ENCODE results near the gene PDK3.

PDK3 gene

GRCh38 chrX:24464836-24465531 lies at the start of gene PDK3:
Gene PDK3, plus strand, starts transcription at chrX:24465286. Its CDS starts 170 bp downstream, at chrX:24465456.
- DNase-seq = peak; percentile 84

- no peak for DNase-seq
These were observed 49.2 kb upstream of the PDK3 start for GRCh38 chrX:24415921-24416320.

GRCh38 chrX:24423960-24424359 lies 41.1 kb upstream of the PDK3 start:
- no peak for DNase-seq

GRCh38 chrX:24424948-24425347 lies 40.1 kb upstream of the PDK3 start:
- no peak for DNase-seq

GRCh38 chrX:24425806-24426205 lies 39.3 kb upstream of the PDK3 start:
- DNase-seq = no peak

GRCh38 chrX:24426340-24426913 lies 38.7 kb upstream of the PDK3 start:
- no peak for DNase-seq

GRCh38 chrX:24426921-24427746 lies 38.0 kb upstream of the PDK3 start:
- no peak for DNase-seq

- DNase-seq = no peak
These were observed 37.4 kb upstream of the PDK3 start for GRCh38 chrX:24427747-24428019.

- no peak for DNase-seq
These were observed 36.6 kb upstream of the PDK3 start for GRCh38 chrX:24428516-24428915.

- DNase-seq = no peak
These were observed 30.0 kb upstream of the PDK3 start for GRCh38 chrX:24435060-24435459.

GRCh38 chrX:24443918-24444317 lies 21.2 kb upstream of the PDK3 start:
- no peak for DNase-seq

GRCh38 chrX:24444645-24445044 lies 20.4 kb upstream of the PDK3 start:
- DNase-seq = no peak

- no peak for DNase-seq
These were observed 16.3 kb upstream of the PDK3 start for GRCh38 chrX:24448762-24449250.

- no peak for DNase-seq
These were observed 2.0 kb upstream of the PDK3 start for GRCh38 chrX:24463077-24463476.

GRCh38 chrX:24464498-24464835 lies 619 bp upstream of the PDK3 start:
- DNase-seq = no peak

- DNase-seq = no peak
These were observed 413 bp downstream of the PDK3 start for GRCh38 chrX:24465532-24465865.

GRCh38 chrX:24466025-24466424 lies 939 bp downstream of the PDK3 start:
- no peak for DNase-seq

GRCh38 chrX:24468245-24468644 lies 3.2 kb downstream of the PDK3 start:
- no peak for DNase-seq

GRCh38 chrX:24471808-24472207 lies 6.7 kb downstream of the PDK3 start:
- DNase-seq = no peak

GRCh38 chrX:24475480-24475879 lies 10.4 kb downstream of the PDK3 start:
- DNase-seq = no peak

- no peak for DNase-seq
These were observed 13.4 kb downstream of the PDK3 start for GRCh38 chrX:24478509-24478908.

GRCh38 chrX:24479924-24480323 lies 14.8 kb downstream of the PDK3 start:
- DNase-seq = peak; percentile 64

GRCh38 chrX:24480400-24480865 lies 15.3 kb downstream of the PDK3 start:
- no peak for DNase-seq

- no peak for DNase-seq
These were observed 17.8 kb downstream of the PDK3 start for GRCh38 chrX:24482823-24483415.

Data from stimulated activated CD8-positive, alpha-beta memory T cell treated with anti-CD3 and anti-CD28 coated beads, Interleukin-4, amount 100 ng/mL, for 48 hours (primary cell).